Measurements from ENCODE around the gene SHMT2. TPM values are rescaled to one million over a fixed set of nuclear protein-coding genes. Genes with fewer than 3 reads are reported as not detected.

The SHMT2 gene
- total and polyA plus RNA-seq, 2 of the 13 experiments (the other 11 are each of a cell fraction or from before 2014, with no cell fraction given) = 181 to 393 TPM

DNA sequence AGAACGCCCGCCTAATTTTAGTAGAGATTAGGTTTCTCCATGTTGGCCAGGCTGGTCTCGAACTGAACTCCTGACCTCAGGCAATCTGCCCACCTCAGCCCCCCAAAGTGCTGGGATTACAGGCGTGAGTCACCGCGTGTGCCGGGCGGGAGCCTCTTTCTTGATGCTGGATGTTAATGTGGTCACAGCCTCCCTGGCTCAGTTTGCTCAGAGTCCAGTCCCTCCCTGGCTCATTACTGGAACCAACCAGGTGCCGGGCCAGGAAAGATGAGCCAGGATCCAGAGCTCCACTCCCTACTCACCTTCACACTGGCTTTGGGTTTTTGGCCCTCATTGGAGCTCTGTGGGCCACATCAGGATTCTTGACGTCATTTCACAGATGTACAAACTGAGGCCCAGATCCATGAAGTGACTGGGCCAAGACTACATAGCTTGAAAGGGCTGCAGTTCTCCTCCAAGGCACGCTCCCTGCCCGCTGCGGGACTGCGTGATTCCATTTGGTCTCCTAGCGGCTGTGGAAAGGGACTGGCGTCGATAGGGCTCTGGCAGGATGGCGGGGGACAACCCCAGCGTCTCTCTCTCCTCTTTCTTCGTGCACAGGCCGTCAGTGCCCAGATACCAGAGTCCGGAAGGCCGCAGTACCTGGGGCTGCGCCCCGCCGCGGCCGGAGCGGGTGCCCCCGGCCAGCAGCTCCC is 5.1 kb upstream of the SHMT2 start:
- Histone ChIP-seq H3K36me3 (replicated peaks in 1 of 2; ENCODE audit: control insufficient read depth in 1 of 2, insufficient read depth in 2 of 2, low read length in 2 of 2) (no peaks in the 10 kb centered on the region), H3K27me3 (ENCODE audit: control insufficient read depth in 1 of 2, insufficient read depth in 2 of 2, low read length in 2 of 2) (peaks cover 10 to 69% of the 10 kb centered on the region in 2 experiments; a peak in 4 of 5 replicates), H3K79me2 (ENCODE audit: insufficient read depth, low read length) (peaks cover 7% of the 10 kb centered on the region), H3K4me3 (replicated peaks in 1 of 3; ENCODE audit: insufficient read depth in 1 of 3, low read depth in 2 of 3, low read length in 3 of 3) (peak overlapping the region in 1 of 3 experiments; percentile 23; a peak in 1 of 6 replicates), H3K4me1 (ENCODE audit: insufficient read depth, low read length) (peaks cover 64% of the 10 kb centered on the region), H4K20me1 (ENCODE audit: insufficient read depth, low read length) (no peaks in the 10 kb centered on the region), H3K27ac (ENCODE audit: extremely low read length, insufficient read depth, low read length) (no peak overlapping the region), H3K9me3 (ENCODE audit: low read length) (no peaks in the 10 kb centered on the region), H3K4me2 (ENCODE audit: low read depth, low read length) (no peak overlapping the region), H2AFZ (ENCODE audit: low read length) (no peak overlapping the region), H3K9ac (ENCODE audit: insufficient read depth, low read depth, low read length) (no peak overlapping the region)
- intact Hi-C loops (cut with micrococcal nuclease; ENCODE audit: unreplicated experiment) (loop anchor here (2.0 kb wide), 1 partner anchor 14 kb away; no protein-coding TSS in a partner anchor), in situ Hi-C loops (cut with HindIII; ENCODE audit: extremely low pct_ligation_motif_present, low pct_unique_long_range_greater_than_20kb) (no loop called here)
- DNase-seq (ENCODE audit: low spot score) (no peak), FAIRE-seq (no peak), ATAC-seq (no peak)
- 71% methylated on average over 18 of the region's 30 CpGs for WGBS (ENCODE audit: low lambda C conversion rate)
- ChIA-PET POLR2A (interaction anchor here (0.6 to 1.4 kb wide), 4 partner anchors 11 to 74 kb away, joined by 3 to 6 read pairs (median 4); no protein-coding TSS in a partner anchor), CTCF (ENCODE audit: low intra/inter-chr PET ratio, low total read pairs) (interaction anchor here (0.8 to 8.7 kb wide), 4 partner anchors 9 to 19 kb away, joined by 3 to 87 read pairs (median 7); partner anchors contain the start of gene NXPH4)
- TF ChIP-seq MED1 (CRISPR knock-in tag; IDR thresholded peaks at IDR 0.05) (0 out of 2 replicates have a peak, but pooled peaks have one; percentile 13), MATR3 (CRISPR knock-in tag; IDR thresholded peaks at IDR 0.05) (no peak), ZNF629 (CRISPR knock-in tag; conservative IDR thresholded peaks at IDR 0.05) (peak; percentile 39; the same call in 1 of the 2 replicates), SPEN (CRISPR knock-in tag; IDR thresholded peaks at IDR 0.05; ENCODE audit: low read depth) (0 out of 2 replicates have a peak, but pooled peaks have one; percentile 23), ISL2 (CRISPR knock-in tag; IDR thresholded peaks at IDR 0.05) (0 out of 2 replicates have a peak, but pooled peaks have one; percentile 19), PHF8 (CRISPR knock-in tag; IDR thresholded peaks at IDR 0.05) (no peak)
- TF ChIP-seq, protein P1, sequence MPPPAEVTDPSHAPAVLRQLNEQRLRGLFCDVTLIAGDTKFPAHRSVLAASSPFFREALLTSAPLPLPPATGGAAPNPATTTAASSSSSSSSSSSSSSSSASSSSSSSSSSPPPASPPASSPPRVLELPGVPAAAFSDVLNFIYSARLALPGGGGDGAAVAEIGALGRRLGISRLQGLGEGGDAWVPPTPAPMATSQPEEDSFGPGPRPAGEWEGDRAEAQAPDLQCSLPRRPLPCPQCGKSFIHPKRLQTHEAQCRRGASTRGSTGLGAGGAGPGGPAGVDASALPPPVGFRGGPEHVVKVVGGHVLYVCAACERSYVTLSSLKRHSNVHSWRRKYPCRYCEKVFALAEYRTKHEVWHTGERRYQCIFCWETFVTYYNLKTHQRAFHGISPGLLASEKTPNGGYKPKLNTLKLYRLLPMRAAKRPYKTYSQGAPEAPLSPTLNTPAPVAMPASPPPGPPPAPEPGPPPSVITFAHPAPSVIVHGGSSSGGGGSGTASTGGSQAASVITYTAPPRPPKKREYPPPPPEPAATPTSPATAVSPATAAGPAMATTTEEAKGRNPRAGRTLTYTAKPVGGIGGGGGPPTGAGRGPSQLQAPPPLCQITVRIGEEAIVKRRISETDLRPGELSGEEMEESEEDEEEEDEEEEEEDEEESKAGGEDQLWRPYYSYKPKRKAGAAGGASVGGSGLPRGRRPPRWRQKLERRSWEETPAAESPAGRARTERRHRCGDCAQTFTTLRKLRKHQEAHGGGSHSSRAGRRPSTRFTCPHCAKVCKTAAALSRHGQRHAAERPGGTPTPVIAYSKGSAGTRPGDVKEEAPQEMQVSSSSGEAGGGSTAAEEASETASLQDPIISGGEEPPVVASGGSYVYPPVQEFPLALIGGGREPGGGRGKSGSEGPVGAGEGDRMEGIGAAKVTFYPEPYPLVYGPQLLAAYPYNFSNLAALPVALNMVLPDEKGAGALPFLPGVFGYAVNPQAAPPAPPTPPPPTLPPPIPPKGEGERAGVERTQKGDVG (CRISPR knock-in tag; IDR thresholded peaks at IDR 0.05; ENCODE audit: borderline replicate concordance) = 0 out of 2 replicates have a peak, but pooled peaks have one; percentile 53
- no TSS peak for BruUV-seq (replicated peaks)

All from HepG2 (cell line).